H9 (cell line): ENCODE results near the gene TSPAN6. TPM values are rescaled to one million over a fixed set of nuclear protein-coding genes. Genes with fewer than 3 reads are reported as not detected.

Source experiments
- DNase-seq: peaks from one replicate; pipeline ENCODE4 v3.0.0-alpha.2; 2017
- H2AFZ ChIP-seq: one replicate; pipeline ENCODE4 v1.6.1; 2013; ENCODE audit warnings: mild to moderate bottlenecking, low read length, control low read depth, moderate library complexity
- H2AK5ac ChIP-seq: 2 replicates; pipeline ENCODE4 v1.6.1; 2013; ENCODE audit warnings: low read length, control low read depth, mixed read lengths; ENCODE audit not compliant: insufficient read length
- H2BK120ac ChIP-seq: one replicate; pipeline ENCODE4 v1.6.1; 2013; ENCODE audit warnings: low read depth, mild to moderate bottlenecking, low read length, control low read depth, inconsistent platforms; ENCODE audit not compliant: poor library complexity, severe bottlenecking
- H2BK12ac ChIP-seq: 2 replicates; pipeline ENCODE4 v1.6.1; 2013; ENCODE audit warnings: low read length, control low read depth, mixed read lengths, low read depth; ENCODE audit not compliant: insufficient read length
- H2BK15ac ChIP-seq: 2 replicates; pipeline ENCODE4 v1.6.1; 2013; ENCODE audit warnings: low read depth, low read length, control low read depth
- H2BK20ac ChIP-seq: one replicate; pipeline ENCODE4 v1.6.1; 2013; ENCODE audit warnings: low read depth, mild to moderate bottlenecking, low read length, control low read depth, inconsistent platforms; ENCODE audit not compliant: poor library complexity, severe bottlenecking
- H2BK5ac ChIP-seq: 2 replicates; pipeline ENCODE4 v1.6.1; 2013; ENCODE audit warnings: low read length, control low read depth, mixed read lengths; ENCODE audit not compliant: insufficient read length
- H3K14ac ChIP-seq: 2 replicates; pipeline ENCODE4 v1.6.1; 2013; ENCODE audit warnings: low read length, control low read depth; ENCODE audit not compliant: insufficient read depth
- H3K18ac ChIP-seq: 2 replicates; pipeline ENCODE4 v1.6.1; 2013; ENCODE audit warnings: low read depth, mild to moderate bottlenecking, mixed read lengths, low read length, control low read depth; ENCODE audit not compliant: insufficient read length
- H3K23ac ChIP-seq: 2 replicates; pipeline ENCODE4 v1.6.1; 2013; ENCODE audit warnings: low read length, control low read depth, mixed read lengths, low read depth; ENCODE audit not compliant: insufficient read length
- H3K23me2 ChIP-seq: 2 replicates; pipeline ENCODE4 v1.6.1; 2013; ENCODE audit warnings: low read depth, mild to moderate bottlenecking, mixed read lengths, low read length, control low read depth; ENCODE audit not compliant: insufficient read length, poor library complexity, severe bottlenecking
- H3K27ac ChIP-seq: 2 replicates; pipeline ENCODE4 v1.5.1; 2013; ENCODE audit warnings: low read length, control low read depth, mixed read lengths, low read depth; ENCODE audit not compliant: insufficient read length
- H3K27me3 ChIP-seq: 2 replicates; pipeline ENCODE4 v1.6.1; 2013; ENCODE audit warnings: low read length, control low read depth, inconsistent platforms; ENCODE audit not compliant: insufficient read depth
- H3K4ac ChIP-seq: 2 replicates; pipeline ENCODE4 v1.6.1; 2013; ENCODE audit warnings: low read depth, mild to moderate bottlenecking, control low read depth, inconsistent platforms, low read length, moderate library complexity
- H3K4me1 ChIP-seq: 2 replicates; pipeline ENCODE4 v1.6.1; 2013; ENCODE audit warnings: low read length, control low read depth, inconsistent platforms; ENCODE audit not compliant: insufficient read depth
- H3K4me2 ChIP-seq: 2 replicates; pipeline ENCODE4 v1.6.1; 2013; ENCODE audit warnings: low read length, control low read depth, mixed read lengths; ENCODE audit not compliant: insufficient read length, insufficient read depth
- H3K56ac ChIP-seq: 2 replicates; pipeline ENCODE4 v1.6.1; 2013; ENCODE audit warnings: low read depth, mild to moderate bottlenecking, mixed read lengths, low read length, control low read depth; ENCODE audit not compliant: insufficient read length
- H3K79me1 ChIP-seq: 2 replicates; pipeline ENCODE4 v1.6.1; 2013; ENCODE audit warnings: low read depth, mild to moderate bottlenecking, moderate library complexity, low read length, control low read depth, inconsistent platforms; ENCODE audit not compliant: insufficient read depth, poor library complexity, severe bottlenecking
- H3K79me2 ChIP-seq: 2 replicates; pipeline ENCODE4 v1.6.1; 2013; ENCODE audit warnings: low read length, control low read depth, inconsistent platforms; ENCODE audit not compliant: insufficient read depth
- H3K9ac ChIP-seq: 2 replicates; pipeline ENCODE4 v1.6.1; 2013; ENCODE audit warnings: low read length, control low read depth, mixed read lengths; ENCODE audit not compliant: insufficient read length; ENCODE audit errors: extremely low read depth
- H3K9me3 ChIP-seq: one replicate; pipeline ENCODE4 v1.6.1; 2013; ENCODE audit warnings: low read depth, low read length, inconsistent platforms; ENCODE audit not compliant: control insufficient read depth
- H3T11ph ChIP-seq: one replicate; pipeline ENCODE4 v1.6.1; 2013; ENCODE audit warnings: mild to moderate bottlenecking, low read length, control low read depth, inconsistent platforms
- H4K20me1 ChIP-seq: one replicate; pipeline ENCODE4 v1.6.1; 2013; ENCODE audit not compliant: control insufficient read depth, insufficient read length, insufficient read depth
- H4K5ac ChIP-seq: 2 replicates; pipeline ENCODE4 v1.6.1; 2013; ENCODE audit warnings: low read depth, mild to moderate bottlenecking, mixed read lengths, low read length, control low read depth; ENCODE audit not compliant: insufficient read length
- H4K8ac ChIP-seq: replicated peaks from 2 replicates; pipeline ENCODE4 v1.6.1; 2013; ENCODE audit warnings: low read length, control low read depth, mixed read lengths, low read depth; ENCODE audit not compliant: insufficient read length
- H4K91ac ChIP-seq: 2 replicates; pipeline ENCODE4 v1.6.1; 2013; ENCODE audit warnings: low read depth, mild to moderate bottlenecking, moderate library complexity, mixed read lengths, low read length, control low read depth; ENCODE audit not compliant: insufficient read length
- H3K27ac Mint-ChIP-seq, 3 experiments: 2 replicates in 2 of 3; 3 replicates in 1 of 3; pipeline ENCODE4 v1.8.0; 2020 to 2021; ENCODE audit warnings: mixed read lengths in 3 of 3, mild to moderate bottlenecking in 1 of 3, moderate library complexity in 1 of 3
- H3K27me3 Mint-ChIP-seq: 2 replicates; pipeline ENCODE4 v1.8.0; 2021; ENCODE audit warnings: low read depth, mild to moderate bottlenecking, moderate library complexity, mixed read lengths
- H3K36me3 Mint-ChIP-seq, 3 experiments: 2 replicates in 2 of 3; 3 replicates in 1 of 3; pipeline ENCODE4 v1.8.0; 2020 to 2021; ENCODE audit warnings: low read depth in 3 of 3, mixed read lengths in 3 of 3; ENCODE audit not compliant: insufficient read depth in 1 of 3
- H3K4me1 Mint-ChIP-seq, 2 experiments: 2 replicates each; pipeline ENCODE4 v1.8.0; 2020; ENCODE audit warnings: mixed read lengths in 2 of 2
- H3K4me3 Mint-ChIP-seq, 2 experiments: 2 replicates in 1 of 2; 3 replicates in 1 of 2; pipeline ENCODE4 v1.8.0; 2020 to 2021; ENCODE audit warnings: mild to moderate bottlenecking in 2 of 2, mixed read lengths in 2 of 2, moderate library complexity in 1 of 2
- H3K9me3 Mint-ChIP-seq, 2 experiments: 2 replicates in 1 of 2; 3 replicates in 1 of 2; pipeline ENCODE4 v1.8.0; 2020; ENCODE audit warnings: mild to moderate bottlenecking in 2 of 2, mixed read lengths in 2 of 2, moderate library complexity in 1 of 2
- CTCF ChIP-seq: fragments of 200-600 bp; sonication (generic); conservative IDR thresholded peaks from 3 replicates; pipeline ENCODE4 v1.8.0; 2021; ENCODE audit warnings: antibody characterized with exemption, mild to moderate bottlenecking
- WGBS: extraction: QIAGEN DNeasy Blood & Tissue Kit; methylation state at CpG from one replicate; pipeline ENCODE4 v1.1.7; 2013; ENCODE audit warnings: missing lambda C conversion rate, low lambda C conversion rate, mixed read lengths; ENCODE audit not compliant: insufficient read length; ENCODE audit errors: extremely low coverage; 5-methylcytosine and 5-hydroxymethylcytosine counted together
- total RNA-seq: library from RNA; stranded (reverse); gene quantifications from 2 replicates; pipeline ENCODE4 v1.2.1, GENCODE V29; 2021

TSPAN6 gene
- total RNA-seq, 1 experiment from 2014 or later: 61.3 TPM

GRCh38 chrX:100673397-100673953, 36.9 kb upstream of the TSPAN6 start:
- peaks cover 0 to 2% of the 10 kb centered on the region in 2 experiments; a peak in 1 of 4 replicates for H3K4me1 Mint-ChIP-seq
- Histone ChIP-seq H2BK5ac (no peak overlapping the region), H3K23me2 (no peaks in the 10 kb centered on the region), H3K18ac (no peak overlapping the region), H3K4ac (no peak overlapping the region), H3K4me2 (no peak overlapping the region), H3K79me1 (no peaks in the 10 kb centered on the region), H3K56ac (no peak overlapping the region), H4K20me1 (no peaks in the 10 kb centered on the region), H2BK20ac (no peak overlapping the region), H4K5ac (no peak overlapping the region), H3K79me2 (no peaks in the 10 kb centered on the region), H3K27ac (no peak overlapping the region), H4K91ac (no peak overlapping the region), H3K23ac (no peak overlapping the region), H4K8ac (no peak overlapping the region), H3K14ac (no peak overlapping the region), H2AK5ac (no peak overlapping the region), H2BK12ac (no peak overlapping the region), H3T11ph (no peak overlapping the region), H2AFZ (no peak overlapping the region), H3K4me1 (no peaks in the 10 kb centered on the region), H2BK120ac (no peak overlapping the region), H3K27me3 (no peaks in the 10 kb centered on the region), H3K9ac (no peak overlapping the region), H2BK15ac (no peak overlapping the region), H3K9me3 (peaks cover 5% of the 10 kb centered on the region)
- H3K4me3 Mint-ChIP-seq: no peak overlapping the region
- no peak for DNase-seq
- H3K36me3 Mint-ChIP-seq: peaks cover 0 to 2% (median 0%) of the 10 kb centered on the region in 3 experiments; a peak in 2 of 7 replicates
- TF ChIP-seq CTCF: no peak
- H3K9me3 Mint-ChIP-seq: peaks cover 4 to 67% of the 10 kb centered on the region in 2 experiments; a peak in 4 of 5 replicates
- WGBS: no CpG with 5 or more reads among the region's 3 CpGs
- no peak overlapping the region for H3K27ac Mint-ChIP-seq
- H3K27me3 Mint-ChIP-seq: peaks cover 6% of the 10 kb centered on the region
